GM21360 (cell line): ENCODE data around the gene TMEM50B.
A peak's percentile ranks its signal among the peaks of the same experiment; 100 is the strongest.
"Not testable (repeated sequence)": the region's sequence is repeated elsewhere in the genome, so short reads cannot be mapped to it uniquely, and the experiment has no call there.

Source experiments
- ATAC-seq: cut with Tn5 transposase; IDR thresholded peaks from one replicate; pipeline ENCODE4 v1.9.1; 2021; ENCODE audit warnings: mild to moderate bottlenecking, moderate library complexity; ENCODE audit not compliant: unreplicated experiment

The TMEM50B gene

DNA sequence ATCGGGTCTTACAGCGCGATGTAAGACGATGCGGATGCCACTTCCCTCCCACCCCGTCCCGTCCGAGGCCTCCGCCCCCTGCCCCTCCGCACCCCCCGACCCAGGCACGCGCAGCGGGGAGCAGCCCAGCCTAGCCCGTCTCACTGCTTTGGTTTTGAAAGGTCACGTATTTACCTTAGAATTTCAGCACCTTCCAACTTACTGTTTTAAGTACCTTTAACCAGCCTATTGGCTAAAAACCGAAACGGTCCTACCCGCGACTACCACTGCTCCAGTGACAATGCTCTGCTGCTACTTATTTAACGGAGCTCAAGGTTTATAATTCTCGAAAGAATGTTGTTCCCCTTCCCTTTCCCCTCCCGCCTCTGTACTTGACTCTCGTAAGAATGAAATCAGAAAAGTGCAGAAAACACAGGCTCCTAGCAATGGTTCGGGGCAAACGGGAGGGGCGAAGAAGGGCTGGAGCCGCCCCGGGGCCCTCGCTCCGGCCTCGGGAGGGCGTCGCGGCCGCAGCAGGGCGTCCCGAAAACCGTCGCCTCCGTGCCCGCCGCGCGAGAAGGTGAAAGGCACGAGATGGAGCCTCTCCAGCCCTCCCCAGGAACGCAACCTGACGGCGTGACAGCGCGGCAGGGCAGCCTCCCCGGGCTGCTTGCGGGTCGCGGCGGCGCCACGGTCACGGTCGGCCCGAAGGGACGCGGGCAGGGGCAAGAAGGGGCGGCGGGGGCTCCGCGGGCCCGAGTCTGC, 667 bp downstream of the TMEM50B start:
- peak; percentile 17 for ATAC-seq

DNA sequence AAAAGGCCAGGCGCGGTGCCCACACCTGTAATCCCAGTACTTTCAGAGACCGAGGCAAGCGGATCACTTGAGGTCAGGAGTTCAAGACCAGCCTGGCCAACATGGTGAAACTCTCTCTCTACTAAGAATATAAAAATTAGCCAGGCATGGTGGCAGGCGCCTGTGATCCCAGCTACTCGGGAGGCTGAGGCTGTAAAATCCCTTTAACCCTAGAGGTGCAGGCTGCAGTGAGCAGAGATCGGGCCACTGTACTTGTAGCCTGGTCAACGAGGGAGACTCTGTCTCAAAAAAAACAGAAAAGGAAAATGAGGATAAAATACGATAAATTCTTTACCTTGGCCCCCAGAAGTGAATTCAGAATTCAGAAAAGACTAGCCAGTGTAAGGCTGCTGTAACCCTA, 1.6 kb downstream of the TMEM50B start:
- ATAC-seq, result no peak

DNA sequence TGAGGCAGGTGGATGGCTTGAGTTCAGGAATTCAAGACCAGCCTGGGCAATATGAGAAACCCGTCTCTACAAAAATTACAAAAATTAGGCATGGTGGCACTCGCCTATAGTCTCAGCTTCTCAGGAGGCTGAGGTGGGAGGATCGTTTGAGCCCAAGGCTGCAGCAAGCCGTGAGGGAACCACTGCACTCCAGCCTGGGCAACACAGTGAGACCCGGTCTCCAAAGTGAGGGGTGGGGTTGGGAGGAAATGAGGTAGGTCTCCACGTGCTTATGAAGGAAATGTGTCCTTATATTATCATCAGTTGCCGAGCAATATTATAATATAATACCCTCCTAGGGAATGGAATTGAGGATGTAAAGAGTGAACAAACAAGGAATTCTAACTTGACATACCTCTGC, 2.7 kb downstream of the TMEM50B start:
- ATAC-seq, result no peak

DNA sequence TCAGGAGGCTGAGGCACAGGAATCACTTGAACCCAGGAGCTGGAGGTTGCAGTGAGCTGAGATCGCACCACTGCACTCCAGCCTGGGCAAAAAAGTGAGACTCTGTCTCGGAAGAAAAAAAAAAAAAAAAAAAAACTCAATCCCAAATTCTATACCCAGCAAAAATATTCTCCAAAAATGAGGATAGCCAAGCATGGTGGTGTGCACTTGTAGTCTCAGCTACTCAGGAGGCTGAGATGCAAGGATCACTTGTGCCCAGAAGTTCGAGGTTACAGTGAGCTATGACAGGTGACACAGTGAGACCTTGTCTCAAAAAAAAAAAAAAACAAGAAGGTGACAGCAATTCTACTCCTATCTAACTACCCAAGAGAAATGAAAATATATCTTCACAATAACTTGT, 6.4 kb downstream of the TMEM50B start:
- ATAC-seq, result no peak

DNA sequence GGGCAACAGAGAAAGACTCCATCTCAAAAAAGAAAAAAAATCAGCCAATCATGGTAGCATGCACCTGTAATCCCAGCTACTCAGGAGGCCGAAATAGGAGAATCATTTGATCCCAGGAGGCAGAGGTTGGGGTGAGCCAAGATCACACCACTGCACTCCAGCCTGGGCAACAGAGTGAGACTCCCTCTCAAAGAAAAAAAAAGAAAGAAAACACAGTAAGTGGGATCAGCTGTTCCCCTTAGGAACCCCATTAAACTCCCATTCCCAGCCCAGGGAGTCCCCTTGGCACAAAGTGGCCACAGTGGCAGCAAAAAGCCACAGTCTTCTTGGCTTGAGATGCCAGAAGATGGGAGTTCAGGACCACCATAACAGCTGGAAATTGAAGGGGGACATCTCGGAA, 9.1 kb downstream of the TMEM50B start:
- no peak for ATAC-seq

DNA sequence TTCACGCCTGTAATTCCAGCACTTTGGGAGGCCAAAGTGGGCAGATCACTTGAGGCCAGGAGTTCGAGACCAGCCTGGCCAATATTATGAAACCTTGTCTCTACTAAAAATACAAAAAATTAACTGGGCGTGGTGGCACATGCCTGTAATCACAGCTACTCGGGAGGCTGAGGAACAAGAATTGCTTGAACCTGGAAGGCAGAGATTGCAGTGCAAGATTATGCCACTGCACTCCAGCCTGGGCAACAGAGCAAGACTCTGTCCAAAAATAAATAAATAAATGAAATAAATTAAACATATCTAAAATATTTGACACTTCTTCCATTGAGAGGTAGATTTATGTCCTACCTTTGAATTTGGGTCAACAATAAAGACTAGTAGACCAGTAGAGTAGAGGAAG, 10.6 kb downstream of the TMEM50B start:
- not testable (repeated sequence) for ATAC-seq

DNA sequence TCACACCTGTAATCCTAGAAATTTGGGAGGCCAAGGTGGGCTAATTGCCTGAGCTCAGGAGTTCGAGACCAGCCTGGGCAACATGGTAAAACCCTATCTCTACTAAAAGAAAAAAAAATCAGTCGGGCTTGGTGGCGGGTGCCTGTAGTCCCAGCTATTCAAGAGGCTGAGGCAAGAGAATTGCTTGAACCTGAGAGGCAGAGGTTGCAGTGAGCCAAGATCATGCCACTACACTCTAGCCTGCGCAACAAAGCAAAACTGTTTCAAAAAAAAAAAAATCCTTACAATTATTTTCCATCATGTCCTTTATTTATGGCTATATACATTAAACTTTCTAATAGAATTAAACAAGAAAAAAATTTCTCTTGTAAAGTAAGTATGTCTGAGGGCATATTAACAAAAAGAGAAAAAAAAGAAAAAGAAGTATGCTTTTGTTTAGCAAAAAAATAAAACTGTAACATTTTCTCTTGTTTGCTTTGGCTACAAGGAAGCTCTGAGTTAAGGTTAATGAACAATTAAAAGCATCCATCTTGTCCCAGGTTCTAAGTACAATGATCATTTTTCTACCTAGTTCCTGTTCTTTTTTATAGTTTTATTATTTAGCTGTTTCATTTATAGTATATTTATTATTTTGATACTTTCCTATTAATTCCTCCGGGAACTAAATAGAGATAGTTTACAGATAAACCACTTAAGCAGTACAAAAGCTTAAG, 18.1 kb downstream of the TMEM50B start:
- no peak for ATAC-seq

DNA sequence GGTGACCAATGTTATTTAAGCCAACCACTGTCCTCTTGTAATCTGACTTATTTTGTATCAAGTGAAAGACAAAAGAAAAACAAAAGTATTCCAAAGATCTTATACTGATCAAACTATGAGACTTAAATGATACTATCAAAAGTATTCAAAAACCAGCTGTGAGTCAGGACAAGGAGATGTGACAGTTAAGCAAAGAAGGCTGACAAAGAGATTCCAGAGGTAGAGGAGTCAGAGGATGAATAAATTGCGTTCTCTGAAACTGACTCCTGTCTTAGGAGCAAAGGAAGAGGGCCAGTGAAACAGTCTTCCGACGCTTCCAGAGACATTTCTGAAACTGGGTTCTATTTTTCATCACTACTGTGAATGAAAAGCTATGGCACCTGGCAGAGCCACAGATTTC, 20.9 kb downstream of the TMEM50B start:
- ATAC-seq, result no peak

DNA sequence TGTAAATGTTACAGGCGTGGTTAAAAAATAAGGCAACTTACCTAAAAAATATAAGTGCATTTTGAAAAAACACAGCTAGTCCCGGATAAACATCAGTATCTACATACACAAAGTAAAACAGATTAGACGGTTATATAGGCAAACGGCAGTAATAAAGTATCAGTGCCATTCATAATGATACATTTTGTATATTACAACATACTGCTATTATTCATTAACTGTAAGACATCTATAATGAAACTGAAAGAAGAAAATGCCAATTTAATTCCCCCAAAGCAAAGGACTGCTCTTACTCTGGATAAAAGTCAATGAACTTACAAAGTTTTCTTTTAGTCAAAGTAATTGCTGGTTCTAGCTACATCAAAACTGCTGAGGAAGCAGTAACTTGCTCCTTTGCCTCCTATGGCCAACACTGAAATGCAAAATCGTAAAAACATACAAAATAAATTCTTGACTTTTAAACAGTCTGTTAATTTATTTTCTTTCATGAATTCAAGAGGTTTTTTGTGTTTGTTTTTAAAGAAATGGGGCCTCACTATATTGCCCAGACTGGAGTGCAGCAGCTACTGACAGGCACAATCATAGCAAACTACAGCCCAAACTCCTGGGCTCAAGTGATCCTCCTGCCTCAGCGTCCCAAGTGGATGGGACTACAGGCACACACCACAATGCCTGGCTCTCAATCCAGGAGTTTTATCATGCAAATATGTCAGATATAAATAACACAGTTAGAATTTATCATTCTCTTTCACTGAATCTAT, 23.9 kb downstream of the TMEM50B start:
- no peak for ATAC-seq

DNA sequence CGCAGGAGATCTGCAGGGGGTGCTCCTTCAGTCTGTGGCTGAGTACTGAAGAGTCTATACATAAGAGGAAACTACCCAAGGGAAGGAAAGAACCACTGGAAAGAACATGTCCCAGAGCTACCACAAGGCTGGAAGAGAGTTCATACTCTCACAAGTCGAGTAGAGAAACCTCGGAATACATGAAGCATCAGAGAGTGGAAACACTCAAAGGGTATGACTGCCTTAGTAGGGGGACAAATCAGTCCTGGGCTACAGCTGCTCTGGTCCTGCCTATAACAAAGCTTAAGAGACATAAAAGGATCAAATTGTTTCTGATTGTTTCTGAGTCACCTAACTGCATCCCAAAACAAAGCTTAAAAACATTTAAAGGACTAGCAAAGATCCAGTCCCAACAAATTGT, 27.4 kb downstream of the TMEM50B start:
- no peak for ATAC-seq

DNA sequence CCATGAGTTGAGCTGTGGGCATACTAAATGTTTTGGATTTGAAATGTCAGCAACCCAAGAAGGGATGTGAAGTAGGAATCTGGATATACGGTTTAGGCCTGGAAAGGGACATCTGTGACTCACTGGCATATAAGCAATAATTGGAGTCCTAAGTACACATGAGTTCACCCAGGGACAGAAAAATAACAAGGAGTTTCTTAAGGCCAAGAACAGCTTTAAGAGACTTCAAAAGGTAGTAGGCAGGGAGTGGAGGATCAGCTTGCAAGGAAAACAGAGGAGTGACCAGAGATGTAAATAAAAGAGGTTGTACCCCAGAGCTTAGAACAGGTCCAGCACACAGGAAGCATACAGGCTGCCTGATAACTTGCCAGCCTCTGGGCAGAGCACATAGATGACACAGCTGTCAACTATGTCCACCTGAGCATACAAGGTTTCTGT, 28.1 kb downstream of the TMEM50B start:
- no peak for ATAC-seq

DNA sequence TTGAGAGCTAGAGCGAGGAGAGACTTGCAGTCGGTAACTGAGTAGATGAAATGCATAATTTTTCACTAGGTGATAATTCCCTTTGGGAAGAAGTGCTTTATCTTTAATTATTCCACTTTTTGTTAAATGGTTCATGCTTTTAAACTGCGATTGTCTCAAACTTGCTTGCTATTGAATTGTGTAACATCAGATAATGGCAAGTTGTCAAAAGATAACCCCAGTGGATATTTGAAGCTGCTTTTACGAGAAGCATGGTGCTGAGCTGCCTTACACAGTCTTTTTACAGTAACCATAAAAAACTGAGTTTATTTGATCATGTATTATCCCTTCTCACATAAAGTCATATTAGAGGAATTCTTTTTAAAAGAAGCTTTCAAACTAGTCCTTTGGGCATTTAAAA, 30.2 kb downstream of the TMEM50B start:
- no peak for ATAC-seq

DNA sequence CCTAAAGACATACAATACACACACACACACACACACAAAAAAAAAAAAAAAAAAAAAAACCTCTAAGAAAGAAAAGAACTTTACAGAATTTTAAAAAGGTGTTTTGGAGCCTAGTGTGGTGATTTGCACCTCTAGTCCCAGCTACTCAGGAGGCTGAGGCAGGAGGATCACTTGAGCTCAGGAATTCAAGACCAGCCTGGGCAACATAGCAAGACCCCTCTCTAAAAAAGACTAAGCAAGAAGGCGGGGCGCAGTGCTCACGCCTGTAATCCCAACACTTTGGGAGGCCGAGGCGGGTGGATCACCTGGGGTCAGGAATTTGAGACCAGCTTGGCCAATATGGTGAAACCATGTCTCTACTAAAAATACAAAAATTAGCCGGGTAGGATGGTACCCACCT, 33.2 kb downstream of the TMEM50B start:
- ATAC-seq, result not testable (repeated sequence)

DNA sequence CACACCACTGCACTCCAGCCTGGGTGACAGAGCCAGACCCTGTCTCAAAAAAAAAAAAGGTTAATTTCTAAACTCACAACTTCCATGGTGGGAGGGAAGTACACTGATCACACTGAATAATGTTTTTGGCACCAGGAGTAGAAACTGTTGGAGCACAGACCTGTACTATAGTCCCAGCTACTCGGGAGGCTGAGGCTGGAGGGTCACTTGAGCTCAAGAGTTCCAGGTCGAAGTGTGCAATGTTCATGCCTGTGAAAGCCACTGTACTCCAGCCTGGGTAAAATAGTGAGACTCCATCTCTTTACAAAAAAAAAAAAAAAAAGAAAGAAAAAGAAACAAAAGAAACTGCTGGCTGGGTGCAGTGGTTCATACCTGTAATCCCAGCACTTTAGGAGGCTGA, 35.3 kb downstream of the TMEM50B start:
- ATAC-seq, result no peak

DNA sequence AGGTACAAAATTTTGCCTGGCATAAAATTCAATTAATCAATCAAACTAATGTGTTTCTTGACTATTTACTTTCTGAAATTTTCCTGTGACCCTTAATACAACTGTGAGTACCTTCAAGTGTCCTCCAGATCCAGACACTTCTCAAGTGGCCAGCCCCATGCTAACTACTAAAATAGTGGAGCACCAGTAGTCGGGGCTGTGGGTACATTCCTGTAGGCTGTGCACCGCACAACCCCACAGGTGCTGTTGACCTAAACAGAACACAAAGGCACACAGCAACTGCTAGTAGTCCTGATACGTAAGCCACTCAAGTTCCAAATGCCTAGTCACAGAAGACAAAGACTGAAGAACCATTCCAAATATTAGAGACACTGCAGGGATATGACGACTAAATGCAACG, 36.6 kb downstream of the TMEM50B start:
- no peak for ATAC-seq

DNA sequence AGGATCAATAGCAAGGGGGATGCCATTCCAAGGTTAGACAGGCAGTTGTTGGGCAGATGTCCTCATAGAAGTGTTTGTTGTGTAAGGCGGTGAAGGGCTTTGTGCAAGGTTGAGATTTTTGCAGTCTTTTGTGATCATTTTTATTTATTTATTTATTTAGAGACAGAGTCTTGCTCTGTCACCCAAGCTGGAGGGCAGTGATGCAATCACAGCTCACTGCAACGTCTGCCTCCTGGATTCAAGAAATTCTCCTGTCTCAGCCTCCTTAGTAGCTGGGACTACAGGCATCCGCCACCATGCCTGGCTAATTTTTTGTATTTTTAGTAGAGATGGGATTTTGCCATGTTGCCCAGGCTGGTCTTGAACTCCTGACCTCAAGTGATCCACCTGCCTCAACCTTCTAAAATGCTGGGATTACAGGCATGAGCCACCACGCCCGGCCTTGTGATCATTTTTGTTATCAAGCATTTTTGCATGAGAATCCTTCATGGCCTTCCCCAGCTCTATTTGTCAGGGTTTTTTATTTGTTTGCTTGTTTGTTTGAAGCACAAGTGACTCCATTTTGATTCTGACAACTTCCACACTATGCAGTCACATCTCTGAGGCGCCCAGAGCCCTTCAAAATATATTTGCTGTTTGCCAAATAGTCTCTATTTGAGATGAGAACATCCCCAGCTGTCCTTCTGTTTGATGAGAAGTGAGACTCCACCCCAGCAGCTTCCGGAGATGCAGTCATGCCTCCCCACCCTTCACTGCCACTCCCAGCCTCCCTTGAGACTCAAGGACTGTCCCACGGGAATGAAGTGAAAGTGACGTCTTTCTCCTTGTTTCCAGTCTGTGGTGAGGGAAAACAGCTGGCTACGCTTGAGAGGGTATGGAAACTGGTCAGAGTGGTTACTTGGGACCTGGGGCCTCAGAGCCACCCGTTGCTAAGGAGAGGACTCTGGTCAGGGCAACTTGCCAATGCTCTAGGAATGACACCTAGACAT, 38.0 kb downstream of the TMEM50B start:
- peak; percentile 75 for ATAC-seq

DNA sequence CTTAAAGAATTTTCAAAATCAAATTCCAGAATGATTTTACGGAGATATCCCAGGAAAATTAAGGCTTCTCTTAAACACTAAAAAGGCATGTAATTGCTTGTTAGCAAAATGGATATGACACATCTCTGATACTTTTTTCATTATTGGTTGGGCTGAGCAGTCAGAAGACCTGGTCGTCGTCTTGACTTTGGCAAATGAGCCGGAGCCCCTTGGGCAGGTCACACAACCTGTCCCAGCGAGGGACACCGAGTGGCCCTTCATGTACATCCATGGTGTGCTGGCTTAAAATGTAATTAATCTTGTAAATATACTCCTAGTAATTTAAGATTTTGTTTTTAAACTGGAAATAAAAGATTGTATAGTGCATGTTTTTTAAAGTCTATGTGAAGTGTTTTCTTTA, 42.6 kb downstream of the TMEM50B start:
- no peak for ATAC-seq

DNA sequence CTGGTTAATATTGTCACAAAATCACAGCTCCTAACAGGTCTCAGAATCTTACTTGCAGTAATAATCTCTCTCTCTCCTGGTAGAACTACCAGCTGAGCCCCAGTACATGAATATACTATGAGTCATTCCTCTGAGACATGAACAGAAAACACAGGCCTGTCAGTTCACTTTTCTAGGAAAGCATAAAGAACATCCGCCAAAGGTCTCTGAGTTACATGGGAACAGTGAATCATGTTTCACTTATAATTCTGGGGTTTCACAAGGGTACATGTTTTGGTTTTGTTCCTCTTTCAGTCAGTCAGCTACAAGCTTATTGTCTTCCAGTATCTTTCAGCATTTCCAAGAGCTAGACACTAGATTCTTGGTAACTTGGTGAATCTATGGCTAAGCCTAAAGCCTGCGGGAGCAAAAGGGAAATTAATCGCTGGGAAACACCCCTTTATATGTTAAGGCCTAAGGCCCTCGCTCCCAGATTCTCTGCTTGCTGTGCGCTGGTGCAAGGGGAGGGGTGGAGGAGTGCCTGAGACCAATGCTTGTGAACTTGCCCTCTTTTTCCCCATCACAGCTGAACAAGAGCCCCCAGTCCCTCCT, 44.9 kb downstream of the TMEM50B start:
- ATAC-seq, result peak; percentile 83

DNA sequence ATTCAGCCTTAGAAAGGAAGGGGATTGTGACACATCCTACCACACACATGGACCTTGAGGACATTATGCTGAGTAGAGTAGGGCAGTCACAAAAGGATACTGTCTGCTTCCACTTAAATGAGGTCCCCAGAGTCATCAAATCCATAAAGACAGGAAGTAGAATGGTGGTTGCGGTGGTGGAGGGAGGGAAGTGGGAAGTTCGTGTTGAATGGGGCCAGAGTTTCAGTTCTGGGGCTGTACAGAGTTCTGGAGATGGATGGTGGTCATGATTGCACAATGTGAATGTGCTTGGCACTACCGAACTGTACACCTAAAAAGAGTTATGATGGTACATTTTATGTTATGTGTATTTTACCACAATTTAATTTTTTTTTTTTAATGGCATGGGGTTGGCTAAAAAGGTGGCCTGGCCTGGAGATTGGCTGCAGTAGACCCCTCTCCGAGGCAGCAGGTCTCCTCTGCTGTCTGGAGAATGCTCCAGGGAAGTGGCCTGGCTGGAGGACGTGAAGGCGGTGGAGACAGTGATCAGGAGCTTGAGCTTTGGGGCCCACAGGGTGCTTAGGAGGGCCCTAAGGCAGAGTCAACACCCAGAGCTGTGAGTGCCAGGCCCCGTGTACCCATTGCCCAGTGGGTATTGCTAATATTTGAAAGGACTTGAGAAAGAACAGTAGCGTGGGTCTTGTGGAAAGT, 46.2 kb downstream of the TMEM50B start:
- ATAC-seq, result no peak

DNA sequence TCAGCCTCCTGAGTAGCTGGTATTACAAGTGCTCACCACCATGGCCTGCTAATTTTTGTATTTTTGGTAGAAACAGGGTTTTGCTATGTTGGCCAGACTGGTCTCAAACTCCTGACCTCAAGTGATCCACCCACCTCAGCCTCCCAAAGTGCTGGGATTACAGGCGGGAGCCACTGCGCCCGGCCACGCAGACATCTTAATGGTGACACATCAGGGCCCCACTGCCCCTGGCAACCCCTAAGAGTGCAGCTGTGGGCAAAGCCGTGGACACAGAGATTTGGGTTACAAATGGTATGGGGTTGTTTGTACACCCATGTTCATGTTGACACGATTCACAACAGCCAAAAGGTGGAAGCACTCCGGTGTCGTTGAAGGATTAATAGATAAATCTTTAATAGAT, 46.8 kb downstream of the TMEM50B start:
- no peak for ATAC-seq
